CD4-positive, alpha-beta T cell treated with Interleukin-21 for 1 hour (primary cell): ENCODE measurements around the gene DIAPH1.

Experiments
- DNase-seq: peaks from one replicate; pipeline ENCODE4 v3.0.0-alpha.2; 2020

The DIAPH1 gene

GRCh38 chr5:141559461-141559860 lies 59.3 kb downstream of the DIAPH1 start:
- DNase-seq: no peak

- no peak for DNase-seq
Observed at GRCh38 chr5:141558150-141558549, 60.6 kb downstream of the DIAPH1 start.

DNA sequence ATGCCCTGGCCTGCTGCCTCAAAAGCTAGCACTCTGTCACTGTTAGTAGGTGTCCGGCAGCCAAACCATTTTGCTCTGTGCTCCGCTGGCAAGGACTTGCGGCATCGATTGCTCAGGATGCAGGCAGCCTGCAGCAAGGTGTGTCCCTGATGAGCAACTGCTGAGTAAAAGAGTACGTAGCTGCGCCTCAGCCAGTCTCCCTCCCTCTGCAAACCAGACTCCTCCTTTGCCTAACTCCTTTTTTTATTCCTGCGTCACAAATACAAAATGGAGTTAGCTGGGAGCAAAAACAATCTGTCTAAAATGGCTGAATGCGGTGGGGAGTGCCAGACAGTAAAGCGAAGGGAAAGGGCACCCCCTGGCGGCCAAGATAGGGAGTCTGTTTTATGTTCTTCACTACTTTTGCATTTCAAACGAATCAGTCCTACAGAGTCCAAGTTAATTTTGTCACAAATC lies 61.1 kb downstream of the DIAPH1 start:
- peak; percentile 83 for DNase-seq

GRCh38 chr5:141547921-141548320 lies 70.9 kb downstream of the DIAPH1 start:
- DNase-seq: no peak

GRCh38 chr5:141547488-141547887 lies 71.3 kb downstream of the DIAPH1 start:
- no peak for DNase-seq

DNA sequence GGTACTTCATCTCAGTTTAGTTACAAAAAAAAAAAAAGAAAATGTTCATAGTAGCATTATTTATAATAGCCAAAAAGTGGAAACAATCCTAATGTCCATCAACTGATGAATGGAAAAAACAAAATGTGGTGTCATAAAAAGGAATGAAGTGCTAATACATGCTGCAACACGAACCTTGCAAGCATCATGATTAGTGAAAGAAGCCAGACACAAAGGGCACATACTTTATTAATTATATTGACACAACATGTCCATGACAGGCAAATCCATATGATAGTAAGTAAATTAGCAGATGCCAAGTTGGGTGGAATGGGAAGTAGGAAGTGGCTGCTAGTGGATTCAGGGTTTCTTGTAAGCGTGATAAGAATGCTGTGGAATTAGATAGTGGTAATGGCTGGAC lies 75.7 kb downstream of the DIAPH1 start:
- no peak for DNase-seq

GRCh38 chr5:141534492-141535213 lies 84.1 kb downstream of the DIAPH1 start:
- no peak for DNase-seq

DNA sequence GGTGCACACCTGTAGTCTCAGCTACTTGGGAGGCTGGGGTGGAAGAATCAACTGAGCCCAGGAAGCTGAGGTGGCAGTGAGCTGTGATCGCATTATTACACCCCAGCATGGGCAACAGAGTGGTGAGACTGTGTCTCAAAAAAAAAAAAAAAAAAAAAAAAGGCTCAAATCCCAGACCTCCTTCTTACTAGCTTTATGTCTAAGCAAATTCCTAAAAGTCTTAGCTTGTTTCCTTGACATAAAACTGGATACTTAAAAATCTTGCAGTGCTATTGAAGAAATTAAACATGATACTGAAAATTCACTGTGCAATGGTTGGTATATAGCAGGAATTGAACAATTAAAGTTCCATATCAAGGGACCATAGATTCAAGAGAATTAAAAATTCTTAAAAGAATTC lies 84.9 kb downstream of the DIAPH1 start:
- DNase-seq: no peak

GRCh38 chr5:141532726-141533125 lies 86.1 kb downstream of the DIAPH1 start:
- DNase-seq: no peak

DNA sequence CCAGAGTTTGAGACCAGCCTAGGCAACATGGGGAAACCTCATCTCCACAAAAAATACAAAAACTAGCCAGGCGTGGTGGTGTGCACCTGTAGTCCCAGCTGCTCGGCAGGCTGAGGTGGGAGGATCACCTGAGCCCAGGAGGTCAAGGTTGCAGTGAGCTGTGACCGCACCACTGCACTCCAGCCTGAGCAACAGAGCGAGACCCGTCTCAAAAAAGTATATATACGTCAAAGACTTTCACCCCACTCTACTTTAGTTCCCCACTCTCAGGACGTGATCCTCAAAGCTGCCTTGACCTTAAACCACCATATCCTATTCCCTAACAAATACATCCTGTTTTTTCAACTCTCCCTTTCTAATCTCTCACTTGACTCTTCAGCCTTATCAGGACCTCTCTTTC lies 88.9 kb downstream of the DIAPH1 start:
- DNase-seq: no peak

DNA sequence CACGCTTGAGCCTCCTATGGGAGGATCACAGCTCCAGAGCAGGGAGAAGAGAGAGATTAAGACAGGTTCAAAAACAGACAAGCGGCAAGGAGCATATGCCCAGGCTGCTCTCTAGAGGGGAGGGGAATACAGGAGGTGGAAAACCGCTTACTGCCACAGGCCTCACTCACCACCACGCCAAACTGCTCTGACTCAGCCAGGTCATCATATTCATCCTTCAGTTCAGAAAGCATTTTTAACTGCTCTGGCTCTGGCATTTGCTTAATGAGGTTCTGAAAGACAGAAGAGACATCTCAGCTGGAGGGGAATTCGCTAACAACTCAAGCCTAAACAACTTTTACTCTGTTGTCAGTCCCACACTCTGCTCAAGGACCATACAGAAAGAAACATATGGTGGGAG lies 89.8 kb downstream of the DIAPH1 start:
- DNase-seq: no peak

GRCh38 chr5:141528291-141528984 lies 90.4 kb downstream of the DIAPH1 start:
- DNase-seq: no peak

DNA sequence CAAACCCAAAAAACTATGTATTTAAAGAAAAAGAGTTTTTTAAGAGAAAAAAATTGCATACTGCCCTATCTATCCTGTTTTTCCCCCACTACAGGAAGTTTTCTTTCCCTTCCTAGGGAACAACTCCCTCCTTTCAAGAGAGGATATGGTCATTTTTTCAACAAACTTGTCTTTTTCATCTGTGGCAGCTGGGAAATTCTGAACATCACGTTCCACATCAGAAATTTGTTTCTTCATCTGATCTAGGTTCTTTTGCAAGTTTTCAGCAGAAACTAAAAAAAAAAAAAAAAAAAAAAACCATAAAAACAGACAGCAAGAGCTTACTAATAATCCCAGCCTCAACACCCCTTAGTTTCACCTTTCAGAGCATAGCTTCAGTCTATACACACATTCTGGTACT lies 91.4 kb downstream of the DIAPH1 start:
- no peak for DNase-seq

DNA sequence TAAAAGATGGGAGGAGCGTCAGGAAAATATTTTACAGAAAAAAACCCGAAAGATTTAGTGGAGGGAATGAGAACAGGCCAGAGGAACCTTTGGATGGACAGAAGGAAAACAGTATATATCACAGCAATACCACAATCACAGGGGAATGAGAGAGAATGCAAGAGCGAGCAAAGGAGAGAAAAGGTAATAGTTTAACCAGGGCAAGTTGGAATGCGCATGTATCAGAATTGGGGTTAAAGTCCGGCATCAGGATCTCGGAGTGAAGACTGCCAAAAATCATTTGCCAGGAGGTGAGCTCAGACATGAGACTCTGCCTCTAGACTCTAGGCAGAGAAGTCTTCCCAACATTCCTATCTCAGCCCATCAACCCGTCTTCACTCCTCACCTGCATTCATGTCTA lies 93.1 kb downstream of the DIAPH1 start:
- no peak for DNase-seq

DNA sequence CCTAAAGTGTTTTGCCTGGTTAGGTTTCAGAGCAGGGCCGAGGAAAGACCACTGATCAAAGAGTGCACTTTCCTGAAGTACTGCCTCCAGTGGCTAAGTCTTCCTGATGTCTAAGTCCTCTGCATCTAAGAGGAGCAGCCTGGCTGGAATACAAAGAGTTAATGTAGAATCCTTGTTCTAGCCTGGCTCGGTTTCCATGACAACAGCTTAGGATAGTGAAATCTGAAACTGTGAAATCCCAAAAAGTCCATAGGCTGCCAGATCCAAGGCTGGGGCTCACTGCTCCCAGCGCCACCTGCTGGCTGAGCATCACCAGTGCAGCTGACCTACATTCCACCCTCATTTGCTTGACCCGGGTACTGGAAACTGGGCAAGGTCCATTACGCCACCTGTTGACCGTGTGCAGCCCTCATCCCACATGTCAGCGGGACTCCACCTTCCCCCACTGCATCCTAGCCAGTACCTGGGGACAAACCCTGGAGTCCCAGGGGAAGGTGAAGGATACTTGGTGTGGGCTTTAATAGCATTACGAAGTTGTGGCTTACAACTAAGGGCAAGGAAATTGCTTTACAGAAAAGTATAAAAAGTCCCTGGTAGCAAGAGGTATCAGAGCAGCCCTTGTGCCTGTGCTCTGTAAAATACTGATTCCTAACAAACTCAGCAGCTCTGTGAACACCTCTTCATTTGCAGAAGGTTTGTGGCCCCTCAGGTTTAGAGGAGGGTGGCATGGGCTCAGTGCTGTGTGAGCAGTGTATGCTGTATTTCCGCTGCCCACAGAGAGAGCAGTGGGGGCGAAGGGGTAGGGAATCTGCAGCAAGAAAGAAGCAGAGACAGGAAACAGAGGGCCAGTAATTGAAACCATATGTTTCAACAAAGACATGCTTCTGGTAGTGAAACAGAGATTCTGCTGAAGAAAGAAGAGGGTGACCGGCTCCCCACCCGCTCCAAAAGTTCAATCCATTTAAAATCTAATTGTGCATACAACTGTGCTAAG lies 93.9 kb downstream of the DIAPH1 start:
- peak; percentile 57 for DNase-seq

GRCh38 chr5:141523991-141524390 lies 94.8 kb downstream of the DIAPH1 start:
- DNase-seq: no peak

DNA sequence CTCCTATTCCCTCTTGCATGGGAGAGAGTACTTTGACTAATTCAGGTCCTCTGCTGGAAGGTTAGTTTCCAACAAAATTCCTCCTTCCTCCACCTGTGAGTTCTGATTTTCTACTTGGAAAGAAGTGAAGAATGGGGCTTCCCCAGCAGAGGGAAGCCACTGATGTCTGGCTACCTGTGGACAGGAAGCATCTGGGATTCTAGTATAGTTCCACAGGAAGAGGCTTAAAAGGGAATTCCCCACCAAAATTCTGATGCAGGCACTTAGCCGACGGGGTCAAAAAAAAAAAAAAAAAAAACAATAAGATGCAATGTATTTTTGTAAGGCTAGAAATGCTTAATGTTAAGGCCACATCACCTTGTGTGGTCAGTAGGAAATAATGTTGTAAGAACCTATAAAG lies 96.5 kb downstream of the DIAPH1 start:
- no peak for DNase-seq

DNA sequence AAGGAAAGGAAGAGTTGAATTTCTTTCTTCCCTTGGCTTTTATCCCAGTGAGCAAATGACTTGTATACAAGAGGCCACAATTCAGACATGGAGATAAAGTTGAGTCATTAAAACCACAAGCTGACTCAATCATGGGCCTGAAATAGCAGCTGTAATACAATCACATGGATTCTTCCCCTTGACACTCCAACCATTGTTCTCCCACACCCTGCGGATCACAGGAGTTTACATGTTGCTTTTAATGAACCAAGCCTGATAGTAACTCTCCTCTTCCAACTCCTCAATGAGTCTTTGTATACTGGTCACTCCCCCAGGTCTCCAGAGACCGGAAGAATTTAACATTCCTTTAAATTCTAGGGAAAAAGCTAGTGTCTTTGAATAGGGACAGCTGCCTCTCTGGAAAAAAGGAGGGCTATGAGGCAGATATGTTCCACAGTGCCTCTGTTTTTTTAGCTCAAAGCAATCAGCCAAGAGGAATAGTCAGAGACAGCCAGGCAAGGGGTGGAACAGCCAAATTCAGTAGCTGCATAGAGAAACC lies 97.5 kb downstream of the DIAPH1 start:
- no peak for DNase-seq

- no peak for DNase-seq
Observed at GRCh38 chr5:141519605-141520565, 98.9 kb downstream of the DIAPH1 start.

GRCh38 chr5:141518618-141519015 lies 100.2 kb downstream of the DIAPH1 start:
- DNase-seq: no peak

DNA sequence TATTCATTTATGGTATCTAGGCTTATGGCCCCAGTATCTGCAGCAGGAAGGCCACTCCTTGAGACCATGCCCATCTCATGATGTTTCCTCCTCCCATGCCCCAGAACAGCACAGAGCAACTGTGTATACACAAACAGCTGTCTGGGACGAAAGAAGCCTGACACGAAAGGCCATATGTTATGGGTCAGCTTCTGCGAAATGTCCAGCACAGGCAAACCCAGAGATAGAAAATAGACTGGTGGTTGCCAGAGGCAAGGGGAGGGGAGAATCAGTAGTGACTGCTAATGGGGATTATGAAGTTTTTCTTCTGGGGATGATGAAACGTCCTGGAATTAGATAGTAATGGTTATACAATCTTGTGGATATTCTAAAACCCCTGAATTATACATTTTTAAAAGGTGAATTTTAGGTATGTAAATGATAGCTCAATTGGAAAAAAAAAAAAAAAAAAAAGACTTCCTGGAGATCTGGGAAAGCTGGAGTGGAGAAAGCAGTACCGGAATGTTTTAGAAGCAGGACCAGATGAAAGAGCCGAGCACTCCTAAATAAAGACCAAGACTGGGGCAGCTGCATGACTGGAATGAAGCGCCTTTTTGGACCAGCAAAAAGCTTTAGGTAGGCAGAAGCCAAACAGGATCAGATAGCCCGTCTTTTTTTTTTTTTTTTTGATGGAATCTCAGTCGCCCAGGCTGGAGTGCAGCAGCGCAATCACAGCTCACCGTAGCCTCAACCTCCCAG lies 100.8 kb downstream of the DIAPH1 start:
- no peak for DNase-seq
